Measurements from ENCODE around the gene SUMO4. TPM values are rescaled to one million over a fixed set of nuclear protein-coding genes. Genes with fewer than 3 reads are reported as not detected.
"Not testable (repeated sequence)": the region's sequence is repeated elsewhere in the genome, so short reads cannot be mapped to it uniquely, and the experiment has no call there.

Gene SUMO4
- total RNA-seq, 1 donor from 2014 or later = 2.0 TPM

GRCh38 chr6:149441740-149442139 lies 41.7 kb downstream of the SUMO4 start:
- intact Hi-C loops (cut with DNase I) = no loop called here
- ATAC-seq = no peak

GRCh38 chr6:149443411-149444181 lies 43.5 kb downstream of the SUMO4 start:
- Histone ChIP-seq H3K36me3 (no peaks in the 10 kb centered on the region), H3K27ac (no peak overlapping the region), H3K9me3 (no peaks in the 10 kb centered on the region), H3K4me1 (no peaks in the 10 kb centered on the region), H3K27me3 (ENCODE audit: low read depth) (no peaks in the 10 kb centered on the region), H3K4me3 (no peak overlapping the region)
- ATAC-seq (no peak), DNase-seq (no peak)
- intact Hi-C loops (cut with DNase I) = no loop called here
- TF ChIP-seq, protein P1, sequence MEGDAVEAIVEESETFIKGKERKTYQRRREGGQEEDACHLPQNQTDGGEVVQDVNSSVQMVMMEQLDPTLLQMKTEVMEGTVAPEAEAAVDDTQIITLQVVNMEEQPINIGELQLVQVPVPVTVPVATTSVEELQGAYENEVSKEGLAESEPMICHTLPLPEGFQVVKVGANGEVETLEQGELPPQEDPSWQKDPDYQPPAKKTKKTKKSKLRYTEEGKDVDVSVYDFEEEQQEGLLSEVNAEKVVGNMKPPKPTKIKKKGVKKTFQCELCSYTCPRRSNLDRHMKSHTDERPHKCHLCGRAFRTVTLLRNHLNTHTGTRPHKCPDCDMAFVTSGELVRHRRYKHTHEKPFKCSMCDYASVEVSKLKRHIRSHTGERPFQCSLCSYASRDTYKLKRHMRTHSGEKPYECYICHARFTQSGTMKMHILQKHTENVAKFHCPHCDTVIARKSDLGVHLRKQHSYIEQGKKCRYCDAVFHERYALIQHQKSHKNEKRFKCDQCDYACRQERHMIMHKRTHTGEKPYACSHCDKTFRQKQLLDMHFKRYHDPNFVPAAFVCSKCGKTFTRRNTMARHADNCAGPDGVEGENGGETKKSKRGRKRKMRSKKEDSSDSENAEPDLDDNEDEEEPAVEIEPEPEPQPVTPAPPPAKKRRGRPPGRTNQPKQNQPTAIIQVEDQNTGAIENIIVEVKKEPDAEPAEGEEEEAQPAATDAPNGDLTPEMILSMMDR (IDR thresholded peaks at IDR 0.05) = no peak

More at GRCh38 chr6:149441740-149442139, 41.7 kb downstream of the SUMO4 start:
- Histone ChIP-seq H3K4me1 (no peaks in the 10 kb centered on the region), H3K4me3 (no peak overlapping the region), H3K36me3 (no peaks in the 10 kb centered on the region), H3K9me3 (no peaks in the 10 kb centered on the region), H3K27me3 (ENCODE audit: low read depth) (no peaks in the 10 kb centered on the region), H3K27ac (no peak overlapping the region)
- no peak for DNase-seq
- TF ChIP-seq, protein P1 (IDR thresholded peaks at IDR 0.05) = no peak

DNA sequence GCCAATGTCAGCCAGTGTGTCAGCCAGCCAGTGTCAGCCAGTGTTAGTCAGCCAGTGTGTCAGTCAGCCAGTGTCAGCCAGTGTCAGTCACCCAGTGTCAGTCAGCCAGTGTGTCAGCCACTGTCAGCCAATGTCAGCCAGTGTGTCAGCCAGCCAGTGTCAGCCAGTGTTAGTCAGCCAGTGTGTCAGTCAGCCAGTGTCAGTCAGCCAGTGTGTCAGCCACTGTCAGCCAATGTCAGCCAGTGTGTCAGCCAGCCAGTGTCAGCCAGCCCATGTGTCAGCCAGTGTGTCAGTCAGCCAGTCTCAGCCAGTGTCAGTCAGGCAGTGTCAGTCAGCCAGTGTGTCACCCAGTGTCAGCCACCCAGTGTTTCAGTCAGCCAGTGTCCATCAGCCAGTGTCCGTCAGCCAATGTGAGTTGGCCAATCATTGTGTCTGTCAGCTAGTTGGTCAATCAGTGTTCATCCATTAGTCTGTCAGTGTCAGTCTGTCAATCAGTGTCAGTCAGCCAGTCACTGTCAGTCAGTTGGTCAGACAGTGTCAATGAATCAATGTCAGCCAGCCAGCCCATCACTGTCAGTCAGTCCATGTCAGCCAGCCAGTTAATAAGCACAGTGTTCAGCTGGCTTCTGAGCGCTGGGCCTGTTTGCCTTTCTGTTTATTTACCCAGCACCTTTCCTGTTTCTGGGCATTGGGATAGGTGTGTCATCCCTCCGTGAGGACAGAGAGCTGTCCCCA lies 44.5 kb downstream of the SUMO4 start:
- H3K4me3 ChIP-seq; H3K9me3 ChIP-seq; H3K4me1 ChIP-seq; H3K27ac ChIP-seq; H3K36me3 ChIP-seq; ATAC-seq; intact Hi-C loops (cut with DNase I); DNase-seq; H3K27me3 ChIP-seq (ENCODE audit: low read depth): not testable (repeated sequence)

GRCh38 chr6:149445095-149445466 lies 45.0 kb downstream of the SUMO4 start:
- no peaks in the 10 kb centered on the region for H3K27me3 ChIP-seq (ENCODE audit: low read depth)
- no peak for DNase-seq
- intact Hi-C loops (cut with DNase I) = no loop called here
- H3K27ac ChIP-seq = no peak overlapping the region
- H3K9me3 ChIP-seq = no peaks in the 10 kb centered on the region
- no peaks in the 10 kb centered on the region for H3K36me3 ChIP-seq
- ATAC-seq = no peak
- no peaks in the 10 kb centered on the region for H3K4me1 ChIP-seq
- TF ChIP-seq, protein P1 (IDR thresholded peaks at IDR 0.05) = no peak
- H3K4me3 ChIP-seq = no peak overlapping the region

- Histone ChIP-seq H3K4me3 (no peak overlapping the region), H3K4me1 (peaks cover 5% of the 10 kb centered on the region), H3K27me3 (ENCODE audit: low read depth) (peaks cover 4% of the 10 kb centered on the region), H3K27ac (no peak overlapping the region), H3K36me3 (no peaks in the 10 kb centered on the region), H3K9me3 (no peaks in the 10 kb centered on the region)
- TF ChIP-seq, protein P1 (IDR thresholded peaks at IDR 0.05) = no peak
- no peak for DNase-seq
- ATAC-seq = no peak
- intact Hi-C loops (cut with DNase I) = no loop called here
Observed at GRCh38 chr6:149445573-149445972, 45.5 kb downstream of the SUMO4 start.

Data from lower lobe of right lung (tissue), 2 donors.